ENCODE results near the gene YTHDF1.
"Not testable (repeated sequence)": the region's sequence is repeated elsewhere in the genome, so short reads cannot be mapped to it uniquely, and the experiment has no call there.

The YTHDF1 gene

DNA sequence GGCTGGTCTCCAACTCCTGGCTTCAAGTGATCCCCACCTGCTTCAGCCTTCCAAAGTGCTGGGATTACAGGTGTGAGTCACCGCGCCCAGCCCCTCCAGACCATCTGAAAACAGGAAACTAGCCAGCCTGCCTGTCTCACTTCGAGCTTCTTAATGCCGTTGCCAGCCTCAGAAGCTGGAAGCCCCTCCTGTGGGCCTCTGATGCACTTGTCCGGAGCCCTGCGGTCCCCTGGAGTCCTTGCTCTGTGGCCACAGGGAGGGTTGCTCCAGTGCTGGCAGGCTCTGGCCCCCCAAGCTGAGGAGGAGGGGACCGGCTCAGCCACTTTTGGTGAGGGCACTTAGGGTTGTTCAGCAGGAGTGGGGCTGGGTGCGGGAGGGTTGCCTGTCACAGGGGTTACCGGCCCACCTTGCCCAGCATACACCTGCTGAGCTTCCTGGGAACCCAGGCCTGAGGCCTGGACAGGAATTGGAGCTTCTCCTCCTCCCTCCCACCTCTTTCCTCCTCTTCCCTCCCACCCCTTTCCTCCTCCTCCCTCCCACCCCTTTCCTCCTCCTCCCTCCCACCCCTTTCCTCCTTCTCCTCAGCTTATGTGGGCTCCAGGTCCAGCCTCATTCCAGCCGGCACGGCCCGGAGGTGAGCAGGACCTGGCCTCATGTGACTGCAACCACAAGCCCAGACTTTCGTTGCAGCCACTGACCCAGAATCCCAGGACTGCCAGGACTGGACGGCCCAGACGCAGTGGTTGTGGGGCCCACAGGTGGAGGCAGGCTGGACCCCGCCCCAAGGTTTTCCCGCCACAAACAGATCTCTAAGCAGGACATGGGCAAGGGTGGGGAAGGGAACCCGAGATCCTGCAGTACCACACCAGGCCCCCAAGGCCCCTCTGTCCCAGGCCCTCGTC, 10.4 kb upstream of the YTHDF1 start:
- no peak for FAIRE-seq

DNA sequence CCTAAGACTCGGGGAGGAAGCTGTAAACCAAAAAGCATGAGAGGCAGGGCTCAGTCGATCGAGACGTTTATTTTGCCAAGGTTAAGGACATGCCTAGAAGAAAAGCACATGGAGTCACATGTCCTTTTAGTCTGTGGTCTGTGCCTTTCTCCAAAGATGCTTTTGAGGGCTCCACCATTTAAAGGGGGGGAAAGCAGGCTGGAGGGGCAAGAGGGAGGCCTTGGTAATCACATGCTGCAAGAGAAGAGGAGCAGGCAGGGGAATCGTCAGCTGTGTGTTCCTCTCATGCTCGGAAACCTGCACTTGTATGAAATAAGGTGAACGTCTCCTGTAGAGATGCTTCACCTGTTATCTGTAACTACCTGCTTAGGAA, 9.1 kb upstream of the YTHDF1 start:
- FAIRE-seq, result no peak

GRCh38 chr20:63224412-63225081, 8.6 kb upstream of the YTHDF1 start:
- no peak for FAIRE-seq

GRCh38 chr20:63223826-63224207, 7.9 kb upstream of the YTHDF1 start:
- no peak for FAIRE-seq

- FAIRE-seq, result no peak
Measured at GRCh38 chr20:63223121-63223825, 7.3 kb upstream of the YTHDF1 start.

GRCh38 chr20:63222541-63222940, 6.6 kb upstream of the YTHDF1 start:
- no peak for FAIRE-seq

DNA sequence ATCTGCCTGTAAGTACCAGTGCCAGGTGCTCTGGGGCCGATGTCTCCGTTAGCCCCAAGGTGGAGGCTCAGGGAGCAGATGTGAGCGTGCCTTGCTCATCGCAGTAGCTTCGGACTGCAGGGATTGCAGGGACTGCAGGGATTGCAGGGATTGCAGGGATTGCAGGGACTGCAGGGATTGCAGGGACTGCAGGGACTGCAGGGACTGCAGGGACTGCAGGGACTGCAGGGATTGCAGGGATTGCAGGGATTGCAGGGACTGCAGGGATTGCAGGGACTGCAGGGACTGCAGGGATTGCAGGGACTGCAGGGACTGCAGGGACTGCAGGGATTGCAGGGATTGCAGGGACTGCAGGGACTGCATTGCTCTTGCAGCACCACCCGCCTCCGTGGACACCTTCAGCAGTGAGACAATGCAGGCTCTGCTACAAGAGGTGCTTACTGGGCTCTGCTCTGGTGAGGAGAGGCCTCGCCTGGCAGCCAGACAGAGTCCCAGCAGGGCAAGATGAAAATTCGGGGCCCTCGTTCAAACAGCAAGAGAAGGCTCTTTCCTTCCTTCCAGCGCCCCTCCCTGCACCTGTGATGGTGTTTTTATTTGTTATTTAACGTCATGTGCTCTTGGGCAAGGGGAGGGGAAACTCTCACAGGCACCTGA, 5.6 kb upstream of the YTHDF1 start:
- FAIRE-seq, result not testable (repeated sequence)

GRCh38 chr20:63220696-63221399, 4.9 kb upstream of the YTHDF1 start:
- no peak for FAIRE-seq

GRCh38 chr20:63219866-63220521, 4.1 kb upstream of the YTHDF1 start:
- FAIRE-seq, result no peak

DNA sequence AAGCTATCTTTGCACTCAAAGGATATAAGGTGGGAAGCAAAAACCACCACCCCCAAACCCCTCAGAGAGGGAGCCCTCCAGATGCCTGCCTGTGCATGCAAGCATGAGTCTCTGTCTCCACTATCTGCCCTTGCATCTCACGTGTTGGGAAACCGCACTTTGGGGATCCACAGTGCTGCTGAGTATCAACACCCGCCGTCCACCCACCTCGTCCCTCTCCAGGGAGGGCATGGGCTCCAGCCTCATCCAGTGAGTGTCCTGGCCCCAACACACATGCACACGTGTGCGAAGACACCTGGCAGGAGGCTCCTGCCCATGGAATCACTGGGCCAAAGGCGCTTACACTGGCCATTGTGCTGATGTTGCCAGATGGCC, 3.5 kb upstream of the YTHDF1 start:
- no peak for FAIRE-seq

GRCh38 chr20:63218701-63219446, 2.9 kb upstream of the YTHDF1 start:
- FAIRE-seq, result no peak

DNA sequence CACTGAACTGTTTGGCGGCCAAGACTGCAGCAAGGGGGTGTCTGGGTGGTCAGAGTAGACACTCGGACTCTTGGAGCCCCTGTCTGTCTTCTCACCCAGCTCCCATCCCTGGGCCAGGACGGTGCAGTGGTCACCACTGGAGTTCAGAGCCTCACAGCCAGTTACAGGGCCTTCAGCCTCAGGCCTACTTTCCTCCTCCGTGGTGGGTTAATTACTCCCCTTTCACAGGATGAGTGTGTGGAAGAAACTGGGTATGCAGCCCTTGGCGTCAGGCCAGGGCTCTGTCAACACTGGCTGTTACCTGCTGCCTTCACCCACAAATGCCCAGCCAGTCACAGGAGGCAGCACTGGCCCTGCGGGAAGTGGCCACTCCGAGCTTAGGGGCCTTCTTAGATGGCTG, 1.8 kb upstream of the YTHDF1 start:
- FAIRE-seq, result no peak

DNA sequence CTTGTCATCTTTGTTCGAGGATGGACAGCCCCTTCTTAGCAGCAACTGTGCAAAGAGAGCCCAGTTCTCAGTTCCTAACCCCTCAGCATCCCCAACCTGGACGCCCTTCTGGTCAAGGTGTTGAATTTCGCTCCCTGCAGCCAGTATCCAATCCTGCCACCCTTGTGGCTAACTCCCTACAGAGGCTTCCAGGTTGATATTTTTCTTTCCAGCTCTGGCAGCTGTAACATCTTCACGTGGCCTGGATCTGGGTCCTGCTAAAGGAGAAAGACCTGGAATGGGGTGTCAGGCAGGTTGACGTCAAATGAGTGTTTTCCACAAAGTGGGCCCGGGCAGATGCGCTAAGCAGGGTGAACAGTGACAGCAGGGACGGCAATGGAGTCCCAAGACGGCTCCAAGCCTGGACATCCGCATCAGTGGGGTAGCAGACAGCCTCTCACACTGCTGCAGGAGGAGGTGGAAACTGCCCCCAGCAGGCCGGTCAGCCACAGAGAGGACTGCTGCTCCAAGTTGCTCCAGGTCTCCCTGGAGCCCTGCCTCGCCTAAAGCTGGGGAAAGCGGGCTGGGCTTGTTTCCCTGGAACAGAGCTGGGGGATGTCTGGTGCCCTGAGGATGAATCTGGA, 1.0 kb upstream of the YTHDF1 start:
- FAIRE-seq, result no peak

DNA sequence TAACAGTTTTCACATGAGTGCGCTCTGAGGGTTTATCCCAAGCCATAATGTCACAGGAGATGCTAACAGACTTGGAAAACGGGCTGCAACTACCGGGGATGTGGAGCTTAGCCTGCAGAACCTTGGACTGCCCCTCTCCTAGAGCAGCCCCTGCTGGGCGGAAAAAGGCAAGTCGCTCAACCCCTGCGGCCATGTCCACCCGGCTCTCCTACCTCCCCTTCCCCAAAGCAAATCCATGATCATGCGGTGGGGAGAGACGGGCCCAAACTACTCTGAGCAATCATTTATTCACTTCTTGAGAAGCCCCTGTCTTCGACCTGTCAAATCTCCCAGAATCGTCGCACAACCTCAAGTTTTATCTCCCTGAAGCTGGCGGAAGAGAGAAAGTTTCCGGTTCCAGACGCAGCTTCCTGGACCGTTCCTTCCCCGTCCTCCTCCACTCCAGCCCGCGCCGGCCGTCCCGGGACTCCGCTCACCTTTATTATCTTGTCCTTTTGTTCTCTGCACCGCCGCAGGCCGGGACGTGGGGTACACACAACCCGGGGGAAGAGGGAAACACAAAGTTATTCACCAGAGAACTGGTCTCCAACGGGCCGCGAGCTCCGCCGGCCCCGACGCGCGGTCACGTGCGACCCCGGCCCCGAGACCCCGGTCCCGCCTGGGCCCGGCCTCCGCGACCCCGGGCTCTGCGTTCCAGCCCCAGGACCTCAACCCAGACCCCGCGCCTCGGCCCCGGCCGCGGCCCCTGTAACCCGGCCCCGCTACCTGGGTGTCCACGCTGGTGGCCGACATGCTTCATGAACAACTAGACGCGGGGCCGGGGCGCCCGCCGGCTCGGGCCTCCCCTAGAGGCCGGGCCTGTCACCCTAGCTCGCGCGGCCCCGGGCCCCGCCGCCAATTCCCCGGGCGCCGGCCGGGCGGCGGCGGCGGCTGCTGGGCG, 560 bp downstream of the YTHDF1 start:
- FAIRE-seq, result no peak

DNA sequence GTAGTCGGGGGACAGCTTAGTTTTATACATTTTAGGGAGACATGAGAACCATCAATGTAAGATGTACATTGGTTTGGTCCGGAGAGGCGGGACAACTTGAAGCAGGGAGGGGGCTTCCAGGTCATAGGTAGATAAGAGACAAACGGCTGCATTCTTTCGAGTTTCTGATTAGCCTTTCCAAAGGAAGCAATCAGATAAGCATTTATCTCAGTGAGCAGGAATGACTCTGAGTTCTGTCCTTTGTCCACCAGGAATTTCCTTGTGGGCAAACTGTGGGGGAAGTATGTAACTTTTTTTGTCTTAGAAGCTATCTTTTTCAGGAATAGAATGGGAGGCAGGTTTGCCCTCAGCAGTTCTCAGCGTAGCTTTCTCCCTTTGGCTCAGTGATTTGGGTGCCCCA, 1.4 kb downstream of the YTHDF1 start:
- no peak for FAIRE-seq

DNA sequence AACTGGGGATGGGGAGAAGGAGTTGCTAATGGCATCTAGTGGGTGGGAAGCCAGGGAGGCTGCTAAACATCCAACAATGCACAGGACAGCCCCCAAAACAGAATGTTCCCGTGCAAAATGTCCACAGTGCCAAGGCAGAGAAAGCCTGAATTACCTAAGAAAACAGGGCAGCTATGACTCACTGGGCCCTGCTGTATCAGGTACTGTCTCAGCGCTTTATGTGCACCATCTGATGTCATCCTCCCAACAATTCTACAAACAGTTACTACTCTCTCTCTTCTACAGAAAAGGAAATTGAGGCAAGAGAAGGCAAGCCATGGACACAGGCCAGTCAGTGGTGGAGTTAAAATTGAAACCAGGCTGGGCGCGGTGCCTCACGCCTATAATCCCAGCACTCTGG, 3.1 kb downstream of the YTHDF1 start:
- no peak for FAIRE-seq

GRCh38 chr20:63212393-63212730, 3.6 kb downstream of the YTHDF1 start:
- FAIRE-seq, result no peak

DNA sequence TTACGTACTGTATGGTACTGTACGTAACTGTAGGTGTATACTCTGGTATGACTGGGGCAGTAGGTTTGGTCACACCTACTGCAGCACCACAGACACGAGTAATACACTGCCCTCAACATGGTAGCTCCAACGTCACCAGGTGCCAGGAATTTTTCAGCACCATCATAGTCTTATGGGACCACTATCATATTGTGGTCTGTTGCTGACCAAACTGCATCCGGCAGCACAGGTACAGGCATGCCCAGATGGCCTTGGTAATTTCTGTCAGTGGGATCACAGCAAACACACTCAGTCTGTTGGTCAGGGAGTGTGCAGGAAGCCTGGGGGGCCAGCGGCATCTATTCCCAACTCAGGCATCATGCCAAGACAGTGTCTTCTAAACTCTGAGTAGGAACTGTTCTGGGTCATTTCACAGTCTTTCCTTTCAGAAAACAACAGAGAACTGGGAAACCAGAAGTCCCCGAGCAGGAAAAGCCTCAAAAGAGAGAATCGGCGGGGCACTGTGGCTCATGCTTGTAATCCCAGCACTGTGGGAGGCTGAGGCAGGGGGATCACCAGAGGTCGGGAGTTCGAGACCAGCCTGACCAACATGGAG, 5.8 kb downstream of the YTHDF1 start:
- no peak for FAIRE-seq

DNA sequence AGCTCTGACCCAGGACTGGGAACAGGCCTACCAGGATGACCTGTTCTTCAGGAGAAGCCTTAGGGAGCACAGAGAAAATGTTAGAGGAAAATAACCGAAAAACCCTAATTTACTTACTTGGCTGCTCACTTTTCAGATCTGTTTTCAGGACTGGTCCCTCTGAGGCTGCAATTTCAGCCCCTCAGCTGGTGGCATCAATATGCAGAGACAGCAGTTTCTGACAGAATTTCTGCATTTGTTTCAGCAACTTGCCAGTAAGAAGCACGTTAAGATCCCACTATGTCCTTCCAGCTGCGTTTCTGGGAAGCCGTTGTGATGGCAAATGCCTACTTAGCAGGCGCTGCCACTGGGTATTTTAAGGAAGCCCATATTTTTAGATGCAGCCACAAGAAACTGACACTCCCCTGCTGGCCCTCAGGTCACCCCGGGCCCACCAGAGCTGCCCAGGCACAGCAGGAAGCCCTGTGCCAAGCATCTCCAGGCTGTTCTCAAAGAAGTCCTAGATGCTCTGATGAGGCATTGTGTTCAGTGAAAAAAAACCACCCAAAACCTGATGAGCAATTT, 7.5 kb downstream of the YTHDF1 start:
- no peak for FAIRE-seq
